HepG2 (cell line): ENCODE data around the gene RGS19.

Experiments used
- POLR2AphosphoS5 ChIP-seq: IDR thresholded peaks from 2 replicates; pipeline ENCODE4 v1.6.1; 2012; ENCODE audit warnings: low read depth, low read length
- RCOR2 ChIP-seq: IDR thresholded peaks from 2 replicates; pipeline ENCODE4 v1.6.1; 2016; ENCODE audit warnings: missing biosample characterization, missing genetic modification reagents
- RXRA ChIP-seq: sonication (generic); formaldehyde crosslinking; IDR thresholded peaks from 2 replicates; pipeline ENCODE4 v1.5.1; 2020; ENCODE audit warnings: missing genetic modification reagents
- SRSF9 ChIP-seq: fragments of 200-400 bp; formaldehyde crosslinking; IDR thresholded peaks from 2 replicates; pipeline ENCODE4 v1.6.1; 2018; ENCODE audit warnings: borderline replicate concordance, mild to moderate bottlenecking, low read depth, low read length; ENCODE audit not compliant: insufficient read depth, poor library complexity, severe bottlenecking
- TF ChIP-seq, protein P1 (sequence below): sonication (generic); formaldehyde crosslinking; IDR thresholded peaks from 2 replicates; pipeline ENCODE4 v1.5.0; 2020; ENCODE audit warnings: mild to moderate bottlenecking, missing genetic modification reagents, moderate library complexity
- TF ChIP-seq, protein P2 (sequence below): sonication (generic); formaldehyde crosslinking; IDR thresholded peaks from 2 replicates; pipeline ENCODE4 v1.8.0; 2022; ENCODE audit warnings: mild to moderate bottlenecking, missing genetic modification reagents, moderate library complexity
- TF ChIP-seq, protein P3 (sequence below): sonication (generic); formaldehyde crosslinking; conservative IDR thresholded peaks from 2 replicates; pipeline ENCODE4 v1.4.0; 2020; ENCODE audit warnings: missing genetic modification reagents

DNA sequence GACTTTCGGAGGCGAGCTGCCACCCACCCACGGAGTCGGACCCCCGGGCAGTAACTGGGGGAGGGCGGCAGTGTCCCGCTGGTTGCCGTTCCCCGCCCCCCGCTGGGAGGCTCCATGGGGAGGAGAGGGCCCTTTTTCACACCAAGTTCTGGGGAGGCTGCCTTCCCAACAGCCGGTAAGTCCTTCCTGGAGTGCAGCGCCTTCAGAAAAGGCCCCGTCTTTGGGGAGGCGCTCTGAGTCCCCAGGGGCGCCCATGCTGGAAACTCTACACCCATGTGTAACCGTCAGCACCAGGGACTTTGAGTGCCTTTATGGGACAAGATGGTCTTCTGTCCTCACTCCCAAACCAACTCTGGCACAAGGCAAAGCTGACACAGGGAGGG is 29.4 kb downstream of the RGS19 start:
- TF ChIP-seq, protein P1, sequence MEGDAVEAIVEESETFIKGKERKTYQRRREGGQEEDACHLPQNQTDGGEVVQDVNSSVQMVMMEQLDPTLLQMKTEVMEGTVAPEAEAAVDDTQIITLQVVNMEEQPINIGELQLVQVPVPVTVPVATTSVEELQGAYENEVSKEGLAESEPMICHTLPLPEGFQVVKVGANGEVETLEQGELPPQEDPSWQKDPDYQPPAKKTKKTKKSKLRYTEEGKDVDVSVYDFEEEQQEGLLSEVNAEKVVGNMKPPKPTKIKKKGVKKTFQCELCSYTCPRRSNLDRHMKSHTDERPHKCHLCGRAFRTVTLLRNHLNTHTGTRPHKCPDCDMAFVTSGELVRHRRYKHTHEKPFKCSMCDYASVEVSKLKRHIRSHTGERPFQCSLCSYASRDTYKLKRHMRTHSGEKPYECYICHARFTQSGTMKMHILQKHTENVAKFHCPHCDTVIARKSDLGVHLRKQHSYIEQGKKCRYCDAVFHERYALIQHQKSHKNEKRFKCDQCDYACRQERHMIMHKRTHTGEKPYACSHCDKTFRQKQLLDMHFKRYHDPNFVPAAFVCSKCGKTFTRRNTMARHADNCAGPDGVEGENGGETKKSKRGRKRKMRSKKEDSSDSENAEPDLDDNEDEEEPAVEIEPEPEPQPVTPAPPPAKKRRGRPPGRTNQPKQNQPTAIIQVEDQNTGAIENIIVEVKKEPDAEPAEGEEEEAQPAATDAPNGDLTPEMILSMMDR (CRISPR knock-in tag) = no peak
- TF ChIP-seq, protein P2, sequence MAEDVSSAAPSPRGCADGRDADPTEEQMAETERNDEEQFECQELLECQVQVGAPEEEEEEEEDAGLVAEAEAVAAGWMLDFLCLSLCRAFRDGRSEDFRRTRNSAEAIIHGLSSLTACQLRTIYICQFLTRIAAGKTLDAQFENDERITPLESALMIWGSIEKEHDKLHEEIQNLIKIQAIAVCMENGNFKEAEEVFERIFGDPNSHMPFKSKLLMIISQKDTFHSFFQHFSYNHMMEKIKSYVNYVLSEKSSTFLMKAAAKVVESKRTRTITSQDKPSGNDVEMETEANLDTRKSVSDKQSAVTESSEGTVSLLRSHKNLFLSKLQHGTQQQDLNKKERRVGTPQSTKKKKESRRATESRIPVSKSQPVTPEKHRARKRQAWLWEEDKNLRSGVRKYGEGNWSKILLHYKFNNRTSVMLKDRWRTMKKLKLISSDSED (CRISPR knock-in tag) = 0 out of 2 replicates have a peak, but pooled peaks have one; percentile 10
- TF ChIP-seq, protein P3, sequence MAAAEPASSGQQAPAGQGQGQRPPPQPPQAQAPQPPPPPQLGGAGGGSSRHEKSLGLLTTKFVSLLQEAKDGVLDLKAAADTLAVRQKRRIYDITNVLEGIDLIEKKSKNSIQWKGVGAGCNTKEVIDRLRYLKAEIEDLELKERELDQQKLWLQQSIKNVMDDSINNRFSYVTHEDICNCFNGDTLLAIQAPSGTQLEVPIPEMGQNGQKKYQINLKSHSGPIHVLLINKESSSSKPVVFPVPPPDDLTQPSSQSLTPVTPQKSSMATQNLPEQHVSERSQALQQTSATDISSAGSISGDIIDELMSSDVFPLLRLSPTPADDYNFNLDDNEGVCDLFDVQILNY (CRISPR knock-in tag) = 0 out of 2 replicates have a peak, but pooled peaks have one; percentile 18
- TF ChIP-seq RCOR2 (CRISPR knock-in tag) (no peak), SRSF9 (no peak), POLR2AphosphoS5 (peak; percentile 12; the same call in 1 of the 2 replicates), RXRA (no peak)
